Activated naive CD8-positive, alpha-beta T cell treated with anti-CD3 and anti-CD28 coated beads, Interleukin-2, amount 50 U/mL, for 24 hours (primary cell): Measurements from ENCODE around the gene OAS1.
"Not testable (repeated sequence)": the region's sequence is repeated elsewhere in the genome, so short reads cannot be mapped to it uniquely, and the experiment has no call there.

Source experiments
- ATAC-seq: fragments of 150-1000 bp; cut with Tn5 transposase; one replicate; pipeline ENCODE4 v1.10.0; 2021
- DNase-seq: peaks from one replicate; pipeline ENCODE4 v3.0.0; 2021
- H3K27ac Mint-ChIP-seq: one replicate; pipeline ENCODE4 v1.8.0; 2021; ENCODE audit warnings: mild to moderate bottlenecking, mixed read lengths
- H3K27me3 Mint-ChIP-seq: one replicate; pipeline ENCODE4 v1.8.0; 2021; ENCODE audit warnings: mixed read lengths
- H3K36me3 Mint-ChIP-seq: one replicate; pipeline ENCODE4 v1.8.0; 2021; ENCODE audit warnings: low read depth, mixed read lengths
- H3K4me1 Mint-ChIP-seq: one replicate; pipeline ENCODE4 v1.8.0; 2021; ENCODE audit warnings: mixed read lengths
- H3K4me3 Mint-ChIP-seq: one replicate; pipeline ENCODE4 v1.8.0; 2021; ENCODE audit warnings: mild to moderate bottlenecking, moderate library complexity, mixed read lengths
- H3K9me3 Mint-ChIP-seq: one replicate; pipeline ENCODE4 v1.8.0; 2021; ENCODE audit warnings: mixed read lengths

Gene OAS1

DNA sequence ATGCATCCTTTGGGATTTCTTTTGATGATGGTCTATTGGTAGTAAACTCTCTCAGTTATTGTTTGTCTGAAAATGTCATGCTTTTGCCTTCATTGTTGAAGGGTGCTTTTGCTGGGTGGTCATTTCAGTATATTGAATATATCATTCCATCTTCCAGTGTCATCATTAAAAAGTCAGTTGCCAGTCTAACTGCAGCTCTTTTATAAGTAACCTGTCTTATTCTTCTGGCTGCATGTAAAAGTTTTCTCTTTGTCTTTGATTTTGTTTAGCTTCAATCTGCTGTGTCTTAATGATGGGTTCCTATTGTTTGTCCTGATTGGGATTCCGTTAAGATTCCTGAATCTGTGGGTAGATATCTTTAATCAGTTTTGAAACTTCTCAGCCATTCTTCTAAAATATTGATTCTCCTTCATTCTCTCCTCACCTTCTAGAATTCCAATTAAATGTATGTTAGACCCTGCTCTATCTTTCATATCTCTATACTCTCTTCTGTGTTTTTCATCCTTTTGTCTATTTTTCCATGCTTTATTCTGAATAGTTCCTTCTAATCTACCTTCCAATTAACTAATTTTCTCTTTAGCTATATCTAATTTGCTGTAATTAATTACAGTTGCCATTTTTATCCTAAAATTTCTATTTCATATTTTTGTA is 6.4 kb downstream of the OAS1 start:
- DNase-seq: no peak
- Mint-ChIP-seq H3K9me3 (peaks cover 15% of the 10 kb centered on the region), H3K27ac (no peak overlapping the region), H3K4me3 (no peak overlapping the region), H3K36me3 (peaks cover 53% of the 10 kb centered on the region), H3K4me1 (peaks cover 31% of the 10 kb centered on the region), H3K27me3 (no peaks in the 10 kb centered on the region)
- no peak for ATAC-seq

DNA sequence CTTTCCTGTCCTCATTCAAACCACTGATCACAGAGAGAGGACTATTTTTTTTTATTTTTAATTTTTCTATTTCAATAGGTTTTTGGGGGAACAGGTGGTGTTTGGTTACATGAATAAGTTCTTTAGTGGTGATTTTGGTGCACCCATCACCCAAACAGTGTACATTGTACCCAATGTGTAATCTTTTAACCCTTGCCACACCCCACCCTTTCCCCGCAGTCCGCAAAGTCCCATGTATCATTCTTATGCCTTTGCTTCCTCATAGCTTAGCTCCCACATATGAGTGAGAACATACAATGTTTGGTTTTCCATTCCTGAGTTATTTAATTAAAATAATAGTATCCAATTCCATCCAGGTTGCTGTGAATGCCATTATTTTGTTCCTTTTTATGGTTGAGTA is 7.1 kb downstream of the OAS1 start:
- not testable (repeated sequence) for H3K4me3 Mint-ChIP-seq, H3K27ac Mint-ChIP-seq, H3K27me3 Mint-ChIP-seq, DNase-seq, ATAC-seq
- peaks cover 15% of the 10 kb centered on the region for H3K9me3 Mint-ChIP-seq
- H3K4me1 Mint-ChIP-seq: peaks cover 23% of the 10 kb centered on the region
- peaks cover 55% of the 10 kb centered on the region for H3K36me3 Mint-ChIP-seq

DNA sequence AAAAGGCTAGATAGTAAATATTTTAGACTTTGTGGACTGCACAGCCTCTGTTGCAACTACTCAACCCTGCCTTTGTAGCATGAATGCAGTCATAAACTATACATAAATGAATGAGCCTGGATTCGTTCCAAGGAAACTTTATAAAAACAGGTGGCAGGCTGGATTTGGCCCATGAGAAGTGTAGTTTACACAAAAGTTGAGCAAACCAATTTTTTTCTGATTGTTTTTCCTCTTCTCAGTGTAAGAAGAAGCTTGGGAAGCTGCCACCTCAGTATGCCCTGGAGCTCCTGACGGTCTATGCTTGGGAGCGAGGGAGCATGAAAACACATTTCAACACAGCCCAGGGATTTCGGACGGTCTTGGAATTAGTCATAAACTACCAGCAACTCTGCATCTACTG is 9.5 kb downstream of the OAS1 start:
- DNase-seq: no peak

DNA sequence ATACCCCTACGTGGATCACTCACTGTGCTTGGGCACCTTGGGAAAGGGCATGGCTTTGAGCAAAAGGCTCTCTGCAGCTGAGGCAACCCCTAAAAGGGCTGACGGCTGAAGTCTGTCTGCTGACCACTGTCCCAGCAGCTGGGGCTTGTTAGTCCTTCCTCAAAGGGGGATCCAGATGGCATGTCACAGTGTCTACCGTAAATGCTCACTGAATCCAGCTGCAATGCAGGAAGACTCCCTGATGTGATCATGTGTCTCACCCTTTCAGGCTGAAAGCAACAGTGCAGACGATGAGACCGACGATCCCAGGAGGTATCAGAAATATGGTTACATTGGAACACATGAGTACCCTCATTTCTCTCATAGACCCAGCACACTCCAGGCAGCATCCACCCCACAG is 12.4 kb downstream of the OAS1 start:
- Mint-ChIP-seq H3K9me3 (peaks cover 3% of the 10 kb centered on the region), H3K36me3 (peaks cover 25% of the 10 kb centered on the region), H3K27me3 (no peaks in the 10 kb centered on the region), H3K4me1 (peaks cover 6% of the 10 kb centered on the region), H3K4me3 (no peak overlapping the region), H3K27ac (no peak overlapping the region)
- no peak for DNase-seq
- no peak for ATAC-seq

More for the DNA sequence above, 9.5 kb downstream of the OAS1 start:
- Mint-ChIP-seq H3K36me3 (peaks cover 49% of the 10 kb centered on the region), H3K27me3 (no peaks in the 10 kb centered on the region), H3K4me1 (peaks cover 6% of the 10 kb centered on the region), H3K9me3 (peaks cover 15% of the 10 kb centered on the region), H3K27ac (no peak overlapping the region), H3K4me3 (no peak overlapping the region)
- no peak for ATAC-seq

DNA sequence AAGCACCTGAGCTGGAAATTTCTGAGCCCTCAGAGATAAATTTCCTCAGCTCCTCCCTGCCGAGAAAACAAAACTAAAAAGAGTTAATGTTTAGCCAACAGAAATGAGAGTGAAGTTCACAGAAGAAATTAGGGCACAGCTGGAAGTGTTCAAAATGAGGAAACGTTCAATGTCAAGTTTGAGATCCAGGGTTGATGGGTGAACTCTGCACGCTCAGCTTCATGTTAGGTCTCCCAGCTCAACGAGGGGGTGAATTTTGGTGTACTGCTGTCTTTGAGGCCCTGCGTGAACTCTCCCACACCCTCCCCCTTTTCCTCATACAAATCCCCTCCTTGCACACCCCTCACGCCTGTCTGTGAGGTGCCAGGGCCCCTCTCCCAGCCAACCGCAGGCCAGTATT is 18.2 kb downstream of the OAS1 start:
- Mint-ChIP-seq H3K36me3 (peaks cover 1% of the 10 kb centered on the region), H3K4me3 (no peak overlapping the region), H3K27me3 (no peaks in the 10 kb centered on the region), H3K27ac (no peak overlapping the region), H3K9me3 (no peaks in the 10 kb centered on the region), H3K4me1 (peaks cover 3% of the 10 kb centered on the region)
- ATAC-seq (no peak), DNase-seq (no peak)

DNA sequence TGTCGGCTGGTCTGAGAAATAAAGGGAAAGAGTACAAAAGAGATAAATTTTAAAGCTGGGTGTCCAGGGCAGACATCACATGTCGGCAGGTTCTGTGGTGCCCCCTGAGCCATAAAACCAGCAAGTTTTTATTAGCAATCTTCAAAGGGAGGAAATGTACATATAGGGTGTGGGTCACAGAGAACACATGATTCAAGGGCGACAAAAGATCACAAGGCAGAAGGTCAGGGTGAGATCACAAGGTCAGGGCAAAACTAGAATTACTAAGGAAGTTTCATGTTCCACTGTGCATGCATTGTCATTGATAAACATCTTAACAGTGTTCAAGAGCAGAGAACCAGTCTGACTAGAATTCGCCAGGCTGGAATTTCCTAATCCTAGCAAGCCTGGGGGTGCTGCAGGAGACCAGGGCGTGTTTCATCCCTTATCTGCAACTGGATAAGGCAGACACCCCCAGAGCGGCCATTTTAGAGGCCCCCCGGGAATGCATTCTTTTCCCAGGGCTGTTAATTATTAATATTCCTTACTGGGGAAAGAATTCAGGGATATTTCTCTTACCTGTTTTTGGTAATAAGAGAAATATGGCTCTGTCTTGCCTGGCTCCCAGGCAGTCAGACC is 19.8 kb downstream of the OAS1 start:
- not testable (repeated sequence) for H3K27ac Mint-ChIP-seq, H3K27me3 Mint-ChIP-seq, H3K4me3 Mint-ChIP-seq, H3K36me3 Mint-ChIP-seq, H3K4me1 Mint-ChIP-seq, ATAC-seq, H3K9me3 Mint-ChIP-seq, DNase-seq

DNA sequence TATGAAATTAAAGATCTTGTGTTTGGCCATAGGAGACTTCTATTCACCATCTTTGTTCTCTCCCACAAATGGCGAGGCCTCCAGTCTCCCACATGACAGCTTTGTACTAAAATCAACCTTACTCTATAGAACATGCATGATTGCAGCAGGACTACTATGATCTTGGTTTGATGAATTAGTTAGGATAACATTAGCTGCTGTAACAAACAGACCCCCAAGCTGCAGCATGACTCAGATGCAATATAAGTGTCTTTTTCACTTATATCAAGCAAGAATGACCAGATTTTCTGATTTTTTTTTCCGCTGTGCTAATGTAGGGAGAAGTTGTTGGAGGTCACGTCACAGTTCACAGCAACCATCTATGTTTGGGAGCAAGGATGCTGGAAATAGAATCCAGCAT is 20.7 kb downstream of the OAS1 start:
- H3K36me3 Mint-ChIP-seq: no peaks in the 10 kb centered on the region

DNA sequence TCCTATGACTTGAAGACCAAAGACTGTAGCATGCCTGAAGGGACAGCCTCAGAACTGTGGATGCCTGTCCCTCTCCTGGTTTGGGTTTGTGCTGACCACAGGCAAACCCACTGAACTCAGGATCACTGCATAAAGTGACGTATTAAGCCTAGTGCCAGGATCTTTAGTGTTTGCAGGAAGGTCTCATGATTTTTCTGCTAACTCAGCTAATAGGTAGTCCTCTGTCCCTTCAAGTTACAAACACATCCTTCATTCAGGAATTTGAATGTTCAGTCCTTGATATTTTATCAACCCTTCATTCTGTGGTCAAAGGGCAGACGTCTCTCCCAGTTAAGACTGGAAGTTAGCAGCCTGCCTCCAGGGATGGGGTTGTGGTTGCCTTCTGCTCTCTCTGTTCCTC is 21.2 kb downstream of the OAS1 start:
- peaks cover 3% of the 10 kb centered on the region for H3K4me1 Mint-ChIP-seq
- no peaks in the 10 kb centered on the region for H3K27me3 Mint-ChIP-seq
- ATAC-seq: no peak
- H3K9me3 Mint-ChIP-seq: no peaks in the 10 kb centered on the region
- H3K4me3 Mint-ChIP-seq: no peak overlapping the region
- H3K36me3 Mint-ChIP-seq: no peaks in the 10 kb centered on the region
- DNase-seq: no peak
- no peak overlapping the region for H3K27ac Mint-ChIP-seq

More for the DNA sequence above, 20.7 kb downstream of the OAS1 start:
- H3K9me3 Mint-ChIP-seq: no peaks in the 10 kb centered on the region
- no peak overlapping the region for H3K4me3 Mint-ChIP-seq
- H3K27ac Mint-ChIP-seq: no peak overlapping the region
- no peaks in the 10 kb centered on the region for H3K27me3 Mint-ChIP-seq
- DNase-seq (no peak), ATAC-seq (no peak)
- peaks cover 3% of the 10 kb centered on the region for H3K4me1 Mint-ChIP-seq

DNA sequence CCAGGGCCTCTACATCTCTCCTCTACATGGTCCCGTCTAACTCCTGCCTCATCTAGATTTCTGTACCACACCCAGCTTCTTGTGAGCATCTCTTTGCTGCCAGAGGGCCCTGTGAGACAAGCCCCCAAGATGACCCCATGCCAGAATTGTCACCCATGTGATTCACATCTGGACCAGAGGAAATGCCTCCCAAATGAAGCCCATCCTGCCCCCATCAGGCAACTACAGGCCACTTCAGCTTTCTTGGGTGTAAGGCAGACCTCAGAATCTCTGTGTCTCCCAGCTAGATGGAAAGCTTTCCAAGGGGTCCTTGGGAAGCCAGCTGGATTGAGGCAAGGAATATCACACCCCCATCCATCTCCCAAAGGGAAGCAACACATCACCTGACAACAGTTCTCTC is 22.2 kb downstream of the OAS1 start:
- Mint-ChIP-seq H3K4me1 (peaks cover 3% of the 10 kb centered on the region), H3K9me3 (no peaks in the 10 kb centered on the region), H3K27ac (no peak overlapping the region), H3K4me3 (no peak overlapping the region), H3K36me3 (no peaks in the 10 kb centered on the region), H3K27me3 (no peaks in the 10 kb centered on the region)
- ATAC-seq (no peak), DNase-seq (no peak)

DNA sequence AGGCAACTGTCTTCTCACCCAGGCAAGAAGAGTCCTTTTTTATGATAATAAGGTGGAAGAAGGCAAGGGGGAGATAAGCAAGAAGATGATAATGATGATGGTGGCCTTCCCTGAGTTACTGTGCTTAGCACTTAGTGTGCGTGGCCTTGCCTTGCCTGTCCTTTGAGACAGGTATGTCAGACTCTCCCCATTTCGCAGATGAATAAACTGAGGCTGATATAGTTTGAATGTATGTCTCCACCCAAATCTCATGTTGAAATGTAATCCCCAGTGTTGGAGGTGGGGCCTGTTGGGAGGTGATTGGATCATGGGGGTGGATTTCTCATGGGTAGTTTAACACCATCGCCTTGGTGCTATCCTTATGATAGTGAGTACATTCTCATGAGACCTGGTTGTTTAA is 23.0 kb downstream of the OAS1 start:
- Mint-ChIP-seq H3K4me3 (no peak overlapping the region), H3K4me1 (peaks cover 6% of the 10 kb centered on the region), H3K27ac (no peak overlapping the region), H3K9me3 (no peaks in the 10 kb centered on the region), H3K36me3 (no peaks in the 10 kb centered on the region), H3K27me3 (no peaks in the 10 kb centered on the region)
- no peak for ATAC-seq
- no peak for DNase-seq

DNA sequence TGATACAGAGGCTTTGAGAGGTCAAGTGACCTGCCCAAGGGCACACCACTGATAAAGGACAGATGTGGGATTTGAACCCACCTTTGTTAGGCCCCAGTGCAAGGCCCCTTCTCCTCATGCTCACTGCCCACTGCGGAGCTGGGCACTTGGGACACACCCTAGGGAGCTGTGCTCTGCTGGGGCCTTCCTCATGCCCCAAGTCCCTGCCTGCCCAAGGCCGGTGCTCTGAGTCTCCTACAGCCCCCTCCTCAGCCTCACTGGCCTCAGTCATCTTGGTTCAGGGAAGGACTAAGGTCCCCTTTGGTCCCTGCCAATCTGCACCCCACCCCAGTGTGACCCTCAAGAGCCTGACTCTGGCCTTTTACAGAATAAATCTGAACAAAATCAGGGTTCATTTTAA is 23.6 kb downstream of the OAS1 start:
- Mint-ChIP-seq H3K4me3 (no peak overlapping the region), H3K9me3 (no peaks in the 10 kb centered on the region), H3K27ac (no peak overlapping the region), H3K36me3 (no peaks in the 10 kb centered on the region), H3K4me1 (peaks cover 8% of the 10 kb centered on the region), H3K27me3 (no peaks in the 10 kb centered on the region)
- DNase-seq: no peak
- no peak for ATAC-seq

DNA sequence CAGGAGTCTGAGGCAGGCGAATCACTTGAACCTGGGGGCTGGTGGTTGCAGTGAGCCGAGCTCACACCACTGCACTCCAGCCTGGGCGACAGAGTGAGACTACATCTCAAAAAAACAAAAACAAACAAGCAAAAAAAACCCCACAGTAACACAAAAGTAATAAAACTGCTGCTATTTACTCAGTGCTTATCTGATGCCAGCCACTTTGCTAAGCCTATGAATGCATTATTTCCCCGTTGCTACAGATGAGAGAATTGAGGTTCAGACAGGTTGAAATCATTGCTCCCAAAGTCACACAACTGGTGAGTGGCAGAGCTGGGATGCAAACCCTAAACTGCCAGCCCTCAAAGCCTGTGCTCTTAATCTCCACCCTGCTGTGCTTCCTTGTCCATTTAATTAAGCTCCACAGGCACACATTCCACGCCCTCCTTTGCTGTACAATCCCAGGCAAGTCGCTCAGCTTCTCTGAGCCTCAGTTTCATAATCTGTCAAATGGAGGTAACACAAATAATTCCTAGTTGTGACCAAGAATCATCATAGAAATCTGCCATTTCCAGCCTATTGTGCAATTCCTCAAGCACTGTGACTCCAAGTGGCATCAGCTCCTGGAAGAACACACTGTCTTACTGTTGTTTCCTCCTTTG is 25.8 kb downstream of the OAS1 start:
- DNase-seq (no peak), ATAC-seq (no peak)
- Mint-ChIP-seq H3K27me3 (no peaks in the 10 kb centered on the region), H3K27ac (no peak overlapping the region), H3K36me3 (no peaks in the 10 kb centered on the region), H3K9me3 (no peaks in the 10 kb centered on the region), H3K4me1 (peaks cover 9% of the 10 kb centered on the region), H3K4me3 (no peak overlapping the region)

DNA sequence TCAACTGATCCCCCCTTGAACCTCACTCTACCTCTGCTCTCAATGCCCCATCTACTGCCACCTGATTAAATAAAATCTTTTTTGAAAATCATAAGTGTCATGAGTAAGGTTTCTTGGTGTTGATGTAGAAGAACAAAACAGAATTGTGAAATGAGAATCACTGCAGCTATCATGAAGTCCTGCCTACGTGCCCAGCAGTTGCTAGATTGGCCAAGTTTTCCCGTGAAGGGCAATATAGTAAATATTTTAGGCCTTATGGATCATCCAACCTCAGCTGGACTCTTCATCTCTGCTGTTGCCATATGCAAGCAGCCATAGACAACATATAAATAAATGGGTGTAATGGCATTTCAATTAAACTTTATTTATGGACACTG is 26.4 kb downstream of the OAS1 start:
- no peak for DNase-seq
- Mint-ChIP-seq H3K27me3 (no peaks in the 10 kb centered on the region), H3K9me3 (no peaks in the 10 kb centered on the region), H3K36me3 (no peaks in the 10 kb centered on the region), H3K4me3 (no peak overlapping the region), H3K27ac (no peak overlapping the region), H3K4me1 (peaks cover 14% of the 10 kb centered on the region)
- no peak for ATAC-seq

DNA sequence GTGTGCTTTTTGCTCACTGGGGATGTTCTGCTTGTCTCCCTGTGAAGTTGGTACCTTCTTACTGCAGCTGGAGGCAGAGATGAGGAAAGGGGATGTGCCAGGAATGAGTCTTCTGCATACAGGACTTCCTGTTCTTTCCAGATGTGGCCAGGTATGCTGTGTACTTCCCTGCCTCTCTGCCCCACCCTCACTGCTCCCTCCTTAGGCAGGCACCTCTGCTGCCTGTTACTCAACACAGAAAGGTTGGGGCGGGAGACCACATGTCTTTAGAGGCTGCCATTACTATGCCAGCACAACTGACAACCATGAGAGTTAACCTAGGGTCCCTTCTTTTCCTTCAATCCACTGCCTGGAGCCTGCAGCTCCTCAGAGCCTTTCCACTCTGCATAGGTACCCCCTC is 29.5 kb downstream of the OAS1 start:
- Mint-ChIP-seq H3K27ac (no peak overlapping the region), H3K36me3 (no peaks in the 10 kb centered on the region), H3K4me3 (no peak overlapping the region), H3K27me3 (no peaks in the 10 kb centered on the region), H3K4me1 (peaks cover 33% of the 10 kb centered on the region), H3K9me3 (no peaks in the 10 kb centered on the region)
- no peak for ATAC-seq
- no peak for DNase-seq

DNA sequence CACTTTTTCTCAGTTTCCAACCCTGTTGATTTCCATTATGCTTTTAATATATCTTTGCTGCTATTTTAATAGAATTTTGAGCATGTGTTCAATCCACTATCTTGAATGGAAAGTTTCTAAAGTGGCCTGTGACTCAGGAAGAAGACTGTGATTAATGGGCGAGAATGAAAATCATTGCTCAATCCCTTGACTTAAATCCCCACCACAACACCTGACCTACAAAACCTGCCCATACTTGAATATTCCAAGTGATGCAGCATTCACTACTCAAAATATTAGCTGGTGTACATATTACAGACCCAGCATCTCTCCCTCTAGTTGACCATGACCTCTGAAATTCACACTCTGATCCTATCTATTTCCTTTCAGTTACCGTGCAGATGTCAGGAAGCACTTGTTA is 30.2 kb downstream of the OAS1 start:
- Mint-ChIP-seq H3K36me3 (no peaks in the 10 kb centered on the region), H3K4me3 (no peak overlapping the region), H3K27me3 (no peaks in the 10 kb centered on the region), H3K27ac (peak overlapping the region; percentile 18), H3K9me3 (no peaks in the 10 kb centered on the region), H3K4me1 (peaks cover 33% of the 10 kb centered on the region)
- ATAC-seq (no peak), DNase-seq (no peak)
